HG02884 (cell line): Measurements from ENCODE around the gene ZNF577.
"Not testable (repeated sequence)": the region's sequence is repeated elsewhere in the genome, so short reads cannot be mapped to it uniquely, and the experiment has no call there.

Experiments used
- ATAC-seq: cut with Tn5 transposase; IDR thresholded peaks from one replicate; pipeline ENCODE4 v1.9.1; 2021; ENCODE audit warnings: mild to moderate bottlenecking, moderate library complexity; ENCODE audit not compliant: unreplicated experiment

The ZNF577 gene

GRCh38 chr19:51887522-51888498 lies at the start of gene ZNF577:
Gene ZNF577 (minus strand): TSS chr19:51887951. CDS start chr19:51880382, 7,569 bp downstream.
- no peak for ATAC-seq

- ATAC-seq, result no peak
Observed at GRCh38 chr19:51931921-51932320, 44.2 kb upstream of the ZNF577 start.

GRCh38 chr19:51927859-51928258 lies 40.1 kb upstream of the ZNF577 start:
- ATAC-seq, result no peak

GRCh38 chr19:51926784-51927741 lies 39.3 kb upstream of the ZNF577 start, which contains the start of gene ZNF613:
Gene ZNF613 (plus strand): TSS chr19:51927472. CDS start chr19:51936221, 8,749 bp downstream.
- ATAC-seq, result peak; percentile 76

- ATAC-seq, result no peak
Observed at GRCh38 chr19:51926426-51926783, 38.7 kb upstream of the ZNF577 start.

- ATAC-seq, result no peak
Observed at GRCh38 chr19:51921949-51922348, 34.2 kb upstream of the ZNF577 start.

- ATAC-seq, result no peak
Observed at GRCh38 chr19:51919606-51920005, 31.9 kb upstream of the ZNF577 start.

GRCh38 chr19:51916167-51916566 lies 28.4 kb upstream of the ZNF577 start:
- no peak for ATAC-seq

- no peak for ATAC-seq
Observed at GRCh38 chr19:51915324-51915867, 27.6 kb upstream of the ZNF577 start.

GRCh38 chr19:51907981-51908380 lies 20.2 kb upstream of the ZNF577 start:
- not testable (repeated sequence) for ATAC-seq

GRCh38 chr19:51906108-51906507 lies 18.4 kb upstream of the ZNF577 start:
- ATAC-seq, result not testable (repeated sequence)

- ATAC-seq, result not testable (repeated sequence)
Observed at GRCh38 chr19:51905639-51906038, 17.9 kb upstream of the ZNF577 start.

- no peak for ATAC-seq
Observed at GRCh38 chr19:51905206-51905605, 17.5 kb upstream of the ZNF577 start.

- peak; percentile 73 for ATAC-seq
Observed at GRCh38 chr19:51904331-51905165, 16.8 kb upstream of the ZNF577 start, which contains the start of gene ZNF649. Gene ZNF649 (minus strand): TSS chr19:51905017. CDS start chr19:51900107, 4,910 bp downstream.

- no peak for ATAC-seq
Observed at GRCh38 chr19:51903192-51903591, 15.4 kb upstream of the ZNF577 start.

- ATAC-seq, result no peak
Observed at GRCh38 chr19:51901860-51902259, 14.1 kb upstream of the ZNF577 start.

GRCh38 chr19:51891193-51891747 lies 3.5 kb upstream of the ZNF577 start:
- ATAC-seq, result no peak

GRCh38 chr19:51889934-51890333 lies 2.2 kb upstream of the ZNF577 start:
- no peak for ATAC-seq

GRCh38 chr19:51884713-51885112 lies 3.0 kb downstream of the ZNF577 start:
- no peak for ATAC-seq

GRCh38 chr19:51882518-51882917 lies 5.2 kb downstream of the ZNF577 start:
- no peak for ATAC-seq
